Measurements from ENCODE around the gene DDX6. TPM values are rescaled to one million over a fixed set of nuclear protein-coding genes. Genes with fewer than 3 reads are reported as not detected.

Gene DDX6
- total RNA-seq, 1 donor from 2014 or later = 189 TPM

GRCh38 chr11:118749429-118749828, 41.5 kb downstream of the DDX6 start:
- H3K36me3 Mint-ChIP-seq = peaks cover 28% of the 10 kb centered on the region
- H3K27me3 Mint-ChIP-seq (ENCODE audit: low read depth) = no peaks in the 10 kb centered on the region
- TF ChIP-seq, protein P1, sequence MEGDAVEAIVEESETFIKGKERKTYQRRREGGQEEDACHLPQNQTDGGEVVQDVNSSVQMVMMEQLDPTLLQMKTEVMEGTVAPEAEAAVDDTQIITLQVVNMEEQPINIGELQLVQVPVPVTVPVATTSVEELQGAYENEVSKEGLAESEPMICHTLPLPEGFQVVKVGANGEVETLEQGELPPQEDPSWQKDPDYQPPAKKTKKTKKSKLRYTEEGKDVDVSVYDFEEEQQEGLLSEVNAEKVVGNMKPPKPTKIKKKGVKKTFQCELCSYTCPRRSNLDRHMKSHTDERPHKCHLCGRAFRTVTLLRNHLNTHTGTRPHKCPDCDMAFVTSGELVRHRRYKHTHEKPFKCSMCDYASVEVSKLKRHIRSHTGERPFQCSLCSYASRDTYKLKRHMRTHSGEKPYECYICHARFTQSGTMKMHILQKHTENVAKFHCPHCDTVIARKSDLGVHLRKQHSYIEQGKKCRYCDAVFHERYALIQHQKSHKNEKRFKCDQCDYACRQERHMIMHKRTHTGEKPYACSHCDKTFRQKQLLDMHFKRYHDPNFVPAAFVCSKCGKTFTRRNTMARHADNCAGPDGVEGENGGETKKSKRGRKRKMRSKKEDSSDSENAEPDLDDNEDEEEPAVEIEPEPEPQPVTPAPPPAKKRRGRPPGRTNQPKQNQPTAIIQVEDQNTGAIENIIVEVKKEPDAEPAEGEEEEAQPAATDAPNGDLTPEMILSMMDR (IDR thresholded peaks at IDR 0.05; ENCODE audit: unreplicated experiment) = no peak
- no peak overlapping the region for H3K4me3 Mint-ChIP-seq
- H3K4me1 Mint-ChIP-seq = peaks cover 5% of the 10 kb centered on the region
- H3K9me3 Mint-ChIP-seq = no peaks in the 10 kb centered on the region
- no peak for DNase-seq (ENCODE audit: low spot score in 2 of 2, unreplicated experiment in 2 of 2)
- peak overlapping the region; percentile 50 for H3K27ac Mint-ChIP-seq

- peak overlapping the region; percentile 88 for H3K27ac Mint-ChIP-seq
- TF ChIP-seq, protein P1 (IDR thresholded peaks at IDR 0.05; ENCODE audit: unreplicated experiment) = no peak
- H3K4me1 Mint-ChIP-seq = peaks cover 13% of the 10 kb centered on the region
- H3K4me3 Mint-ChIP-seq = no peak overlapping the region
- no peaks in the 10 kb centered on the region for H3K27me3 Mint-ChIP-seq (ENCODE audit: low read depth)
- no peak for DNase-seq (ENCODE audit: low spot score in 2 of 2, unreplicated experiment in 2 of 2)
- H3K9me3 Mint-ChIP-seq = no peaks in the 10 kb centered on the region
- H3K36me3 Mint-ChIP-seq = peaks cover 22% of the 10 kb centered on the region
Measured at GRCh38 chr11:118748056-118748455, 42.9 kb downstream of the DDX6 start.

GRCh38 chr11:118746988-118747585, 43.9 kb downstream of the DDX6 start:
- H3K9me3 Mint-ChIP-seq = no peaks in the 10 kb centered on the region
- peak overlapping the region; percentile 66 for H3K27ac Mint-ChIP-seq
- H3K4me3 Mint-ChIP-seq = no peak overlapping the region
- H3K4me1 Mint-ChIP-seq = peaks cover 20% of the 10 kb centered on the region
- peaks cover 20% of the 10 kb centered on the region for H3K36me3 Mint-ChIP-seq
- no peak for DNase-seq (ENCODE audit: low spot score in 2 of 2, unreplicated experiment in 2 of 2)
- no peaks in the 10 kb centered on the region for H3K27me3 Mint-ChIP-seq (ENCODE audit: low read depth)
- TF ChIP-seq, protein P1 (IDR thresholded peaks at IDR 0.05; ENCODE audit: unreplicated experiment) = no peak

DNA sequence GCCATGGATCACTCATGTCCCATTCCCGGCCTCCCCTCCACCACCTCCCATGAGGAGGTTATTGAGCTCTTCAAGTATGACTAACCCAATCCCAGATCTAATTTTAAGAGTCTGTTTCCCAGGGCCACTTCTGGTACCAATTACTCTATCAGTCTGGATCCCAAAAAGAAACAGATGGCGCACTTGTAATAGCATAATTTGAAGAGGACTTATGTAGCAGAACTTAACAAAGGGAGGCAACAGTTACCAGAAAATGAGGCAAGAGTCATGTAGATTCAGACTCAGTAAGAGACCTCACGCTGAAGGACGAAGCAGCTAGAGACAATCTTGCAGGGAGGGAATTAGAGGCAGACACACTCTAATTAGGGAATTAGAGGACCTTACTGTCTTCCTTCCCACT, 46.9 kb downstream of the DDX6 start:
- Mint-ChIP-seq H3K4me3 (no peak overlapping the region), H3K4me1 (peaks cover 43% of the 10 kb centered on the region), H3K27me3 (ENCODE audit: low read depth) (no peaks in the 10 kb centered on the region), H3K9me3 (no peaks in the 10 kb centered on the region), H3K27ac (no peak overlapping the region), H3K36me3 (no peaks in the 10 kb centered on the region)
- TF ChIP-seq, protein P1 (IDR thresholded peaks at IDR 0.05; ENCODE audit: unreplicated experiment) = no peak
- DNase-seq (ENCODE audit: low spot score in 2 of 2, unreplicated experiment in 2 of 2) = no peak

DNA sequence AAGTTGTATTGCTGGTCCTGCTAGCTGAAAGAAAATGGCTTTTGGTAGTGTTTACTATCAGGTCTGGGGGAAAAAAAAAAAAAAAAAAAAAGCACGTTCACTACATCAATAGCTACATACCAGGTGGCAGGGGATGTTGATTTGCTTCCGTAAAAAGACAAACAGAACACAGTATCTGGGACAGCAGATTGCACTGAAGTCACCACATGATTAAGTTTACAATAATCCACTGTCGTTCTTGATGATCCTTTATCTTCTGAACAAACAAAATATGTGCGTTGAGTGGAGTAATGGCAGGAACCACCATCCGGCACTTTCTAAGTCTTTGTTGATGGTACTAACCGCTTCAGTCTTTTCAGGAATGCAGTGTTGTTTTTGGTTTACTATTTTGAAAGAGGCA, 48.7 kb downstream of the DDX6 start:
- Mint-ChIP-seq H3K9me3 (peaks cover 5% of the 10 kb centered on the region), H3K27ac (peak overlapping the region; percentile 84), H3K4me1 (peaks cover 43% of the 10 kb centered on the region), H3K36me3 (peaks cover 4% of the 10 kb centered on the region), H3K27me3 (ENCODE audit: low read depth) (no peaks in the 10 kb centered on the region), H3K4me3 (no peak overlapping the region)
- TF ChIP-seq, protein P1 (IDR thresholded peaks at IDR 0.05; ENCODE audit: unreplicated experiment) = no peak
- no peak for DNase-seq (ENCODE audit: low spot score in 2 of 2, unreplicated experiment in 2 of 2)
